Neural cell (in vitro differentiated cells): ENCODE data around the gene GCNT2. TPM values are rescaled to one million over a fixed set of nuclear protein-coding genes. Genes with fewer than 3 reads are reported as not detected.

Experiments used
- H2AFZ ChIP-seq: fragments of 200-600, 300-800 bp; sonication (generic), shearing (Covaris generic); 2 replicates; pipeline ENCODE4 v1.6.0; 2014; ENCODE audit warnings: low read depth, mild to moderate bottlenecking, antibody characterized with exemption, low read length, moderate library complexity
- H3F3A ChIP-seq: fragments of 200-600 bp; shearing (Covaris generic); 2 replicates; pipeline ENCODE4 v1.6.1; 2016; ENCODE audit warnings: mild to moderate bottlenecking, moderate library complexity, mixed read lengths, antibody characterized with exemption, low read length; ENCODE audit not compliant: insufficient read depth, poor library complexity, severe bottlenecking
- H3K27ac ChIP-seq: fragments of 200-600, 300-800 bp; sonication (generic), shearing (Covaris generic); 2 replicates; pipeline ENCODE4 v1.5.1; 2014; ENCODE audit warnings: mild to moderate bottlenecking, low read length, moderate library complexity
- H3K27me3 ChIP-seq: fragments of 300-800, 200-600 bp; sonication (generic), shearing (Covaris generic); 2 replicates; pipeline ENCODE4 v1.6.0; 2014; ENCODE audit warnings: mild to moderate bottlenecking, low read depth, low read length, moderate library complexity; ENCODE audit not compliant: insufficient read depth
- H3K36me3 ChIP-seq: fragments of 300-800, 200-600 bp; sonication (generic), shearing (Covaris generic); 2 replicates; pipeline ENCODE4 v1.5.1; 2014; ENCODE audit warnings: mild to moderate bottlenecking, antibody characterized with exemption, low read length, moderate library complexity; ENCODE audit not compliant: insufficient read depth
- H3K4me2 ChIP-seq: fragments of 300-800, 200-600 bp; sonication (generic), shearing (Covaris generic); 2 replicates; pipeline ENCODE4 v1.6.0; 2014; ENCODE audit warnings: mild to moderate bottlenecking, low read length
- H3K4me3 ChIP-seq: fragments of 300-800, 200-600 bp; sonication (generic), shearing (Covaris generic); 2 replicates; pipeline ENCODE4 v1.5.1; 2014; ENCODE audit warnings: mild to moderate bottlenecking, low read length, moderate library complexity
- H3K79me2 ChIP-seq: fragments of 200-600 bp; shearing (Covaris generic); replicated peaks from 2 replicates; pipeline ENCODE4 v1.6.0; 2014; ENCODE audit warnings: mild to moderate bottlenecking, low read length, moderate library complexity; ENCODE audit not compliant: insufficient read depth
- H3K9ac ChIP-seq: fragments of 300-800, 200-600 bp; sonication (generic), shearing (Covaris generic); 2 replicates; pipeline ENCODE4 v1.6.1; 2016; ENCODE audit warnings: mild to moderate bottlenecking, low read length, mixed read lengths
- H3K9me2 ChIP-seq: fragments of 200-600 bp; shearing (Covaris generic); 2 replicates; pipeline ENCODE4 v1.6.1; 2016; ENCODE audit warnings: mild to moderate bottlenecking, low read length, mixed read lengths; ENCODE audit not compliant: insufficient read depth
- H3K9me3 ChIP-seq: fragments of 200-600, 300-800 bp; sonication (generic), shearing (Covaris generic); 2 replicates; pipeline ENCODE4 v1.6.1; 2016; ENCODE audit warnings: mild to moderate bottlenecking, mixed run types, low read length, moderate library complexity, mixed read lengths
- H4K20me1 ChIP-seq: fragments of 200-600 bp; shearing (Covaris generic); 2 replicates; pipeline ENCODE4 v1.6.1; 2016; ENCODE audit warnings: mild to moderate bottlenecking, mixed run types; ENCODE audit not compliant: insufficient read depth
- EP300 ChIP-seq: fragments of 450-650 bp; conservative IDR thresholded peaks from 2 replicates; pipeline ENCODE4 v1.6.1; 2014; ENCODE audit warnings: antibody characterized with exemption, mild to moderate bottlenecking, moderate library complexity; ENCODE audit not compliant: poor library complexity, severe bottlenecking
- EZH2 ChIP-seq: fragments of 200-600, 300-800 bp; shearing (Covaris generic), sonication (generic); IDR thresholded peaks from 2 replicates; pipeline ENCODE4 v1.6.1; 2014; ENCODE audit warnings: antibody characterized with exemption, low read length, borderline replicate concordance, mild to moderate bottlenecking; ENCODE audit not compliant: insufficient read depth, poor library complexity, severe bottlenecking
- MXI1 ChIP-seq: fragments of 450-650 bp; conservative IDR thresholded peaks from 2 replicates; pipeline ENCODE4 v1.6.1; 2014; ENCODE audit warnings: antibody characterized with exemption, mild to moderate bottlenecking; ENCODE audit not compliant: poor library complexity, severe bottlenecking
- POLR2AphosphoS5 ChIP-seq: IDR thresholded peaks from 2 replicates; pipeline ENCODE4 v1.6.1; 2012
- RAD21 ChIP-seq: fragments of 450-650 bp; conservative IDR thresholded peaks from 2 replicates; pipeline ENCODE4 v1.6.1; 2014; ENCODE audit warnings: antibody characterized with exemption, mild to moderate bottlenecking, moderate library complexity
- REST ChIP-seq: IDR thresholded peaks from 2 replicates; pipeline ENCODE4 v1.6.1; 2012; ENCODE audit warnings: borderline replicate concordance
- SMC3 ChIP-seq: fragments of 450-650 bp; conservative IDR thresholded peaks from 2 replicates; pipeline ENCODE4 v1.6.1; 2014; ENCODE audit warnings: antibody characterized with exemption, mild to moderate bottlenecking, moderate library complexity; ENCODE audit not compliant: poor library complexity
- polyA plus RNA-seq: library from polyadenylated mRNA; depleted of rRNA; stranded (reverse); fragments of >200 nt; gene quantifications from 2 replicates; pipeline ENCODE4 v1.2.3, GENCODE V29; 2014
- TF ChIP-seq, protein P1 (sequence below): fragments of 450-650 bp; IDR thresholded peaks from 2 replicates; pipeline ENCODE4 v1.5.1; 2014; ENCODE audit warnings: antibody characterized with exemption, mild to moderate bottlenecking, moderate library complexity; ENCODE audit not compliant: poor library complexity, severe bottlenecking

GCNT2 gene
- polyA plus RNA-seq, 1 donor from 2014 or later = 9.4 TPM

GRCh38 chr6:10641528-10641927, 120.4 kb downstream of the GCNT2 start:
- H3K36me3 ChIP-seq = no peaks in the 10 kb centered on the region
- no peaks in the 10 kb centered on the region for H3K27me3 ChIP-seq
- H3K9ac ChIP-seq = no peak overlapping the region
- no peak overlapping the region for H2AFZ ChIP-seq
- H3K4me2 ChIP-seq = no peak overlapping the region
- no peak for TF ChIP-seq EP300
- no peak for TF ChIP-seq RAD21
- TF ChIP-seq REST = no peak
- no peaks in the 10 kb centered on the region for H4K20me1 ChIP-seq
- no peak overlapping the region for H3K4me3 ChIP-seq
- no peak overlapping the region for H3K27ac ChIP-seq
- no peaks in the 10 kb centered on the region for H3K79me2 ChIP-seq
- no peaks in the 10 kb centered on the region for H3F3A ChIP-seq
- no peaks in the 10 kb centered on the region for H3K9me3 ChIP-seq
- no peaks in the 10 kb centered on the region for H3K9me2 ChIP-seq

DNA sequence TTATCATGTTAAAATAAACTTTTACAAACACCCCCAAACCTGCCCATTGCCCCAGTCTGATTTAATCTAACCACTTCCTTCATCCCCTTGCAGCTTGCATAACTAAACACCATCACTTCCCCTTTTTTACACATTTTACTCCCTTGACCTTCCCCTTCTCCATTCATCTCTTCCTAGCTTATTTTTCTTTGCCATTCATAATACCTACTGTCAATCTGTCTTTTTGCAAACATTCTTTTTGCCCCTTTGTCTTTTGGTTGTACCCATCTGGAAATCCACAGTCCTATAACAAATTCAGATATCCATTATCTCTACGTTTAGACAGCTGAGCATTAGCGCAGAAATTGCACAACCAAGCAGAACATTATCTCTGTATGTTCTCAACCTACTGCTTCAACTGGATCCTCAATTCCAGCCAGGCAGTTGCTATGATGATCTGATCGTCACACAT, 122.1 kb downstream of the GCNT2 start:
- Histone ChIP-seq H3K9me2 (no peaks in the 10 kb centered on the region), H4K20me1 (no peaks in the 10 kb centered on the region), H3K27me3 (no peaks in the 10 kb centered on the region), H3K79me2 (no peaks in the 10 kb centered on the region), H3K4me3 (no peak overlapping the region), H3K9ac (no peak overlapping the region), H3K27ac (no peak overlapping the region), H3K9me3 (no peaks in the 10 kb centered on the region), H3K36me3 (no peaks in the 10 kb centered on the region), H2AFZ (no peak overlapping the region), H3F3A (no peaks in the 10 kb centered on the region), H3K4me2 (no peak overlapping the region)
- TF ChIP-seq MXI1 (no peak), REST (no peak), EP300 (no peak), EZH2 (no peak), POLR2AphosphoS5 (no peak), SMC3 (no peak)
- TF ChIP-seq, protein P1, sequence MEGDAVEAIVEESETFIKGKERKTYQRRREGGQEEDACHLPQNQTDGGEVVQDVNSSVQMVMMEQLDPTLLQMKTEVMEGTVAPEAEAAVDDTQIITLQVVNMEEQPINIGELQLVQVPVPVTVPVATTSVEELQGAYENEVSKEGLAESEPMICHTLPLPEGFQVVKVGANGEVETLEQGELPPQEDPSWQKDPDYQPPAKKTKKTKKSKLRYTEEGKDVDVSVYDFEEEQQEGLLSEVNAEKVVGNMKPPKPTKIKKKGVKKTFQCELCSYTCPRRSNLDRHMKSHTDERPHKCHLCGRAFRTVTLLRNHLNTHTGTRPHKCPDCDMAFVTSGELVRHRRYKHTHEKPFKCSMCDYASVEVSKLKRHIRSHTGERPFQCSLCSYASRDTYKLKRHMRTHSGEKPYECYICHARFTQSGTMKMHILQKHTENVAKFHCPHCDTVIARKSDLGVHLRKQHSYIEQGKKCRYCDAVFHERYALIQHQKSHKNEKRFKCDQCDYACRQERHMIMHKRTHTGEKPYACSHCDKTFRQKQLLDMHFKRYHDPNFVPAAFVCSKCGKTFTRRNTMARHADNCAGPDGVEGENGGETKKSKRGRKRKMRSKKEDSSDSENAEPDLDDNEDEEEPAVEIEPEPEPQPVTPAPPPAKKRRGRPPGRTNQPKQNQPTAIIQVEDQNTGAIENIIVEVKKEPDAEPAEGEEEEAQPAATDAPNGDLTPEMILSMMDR = no peak
